Fibroblast of the conjunctiva (primary cell): ENCODE results near the gene MRPL38.

Experiments
- DNase-seq: peaks from one replicate; pipeline ENCODE4 v3.0.0-alpha.2; 2010; ENCODE audit warnings: low read depth

MRPL38 gene

GRCh38 chr17:75904749-75905521, at the start of gene MRPL38:
Gene MRPL38, minus strand, starts transcription at chr17:75904884. Its CDS starts 9 bp downstream, at chr17:75904875.
- DNase-seq: peak; percentile 93

- DNase-seq: no peak
Observed at GRCh38 chr17:75950855-75951554, 46.3 kb upstream of the MRPL38 start.

- DNase-seq: no peak
Observed at GRCh38 chr17:75950421-75950820, 45.7 kb upstream of the MRPL38 start.

GRCh38 chr17:75945211-75945610, 40.5 kb upstream of the MRPL38 start:
- DNase-seq: no peak

GRCh38 chr17:75943491-75943890, 38.8 kb upstream of the MRPL38 start:
- DNase-seq: no peak

- DNase-seq: no peak
Observed at GRCh38 chr17:75942473-75942872, 37.8 kb upstream of the MRPL38 start.

GRCh38 chr17:75941442-75941819, 36.7 kb upstream of the MRPL38 start:
- DNase-seq: no peak

GRCh38 chr17:75940727-75941441, 36.2 kb upstream of the MRPL38 start, which contains the start of gene FBF1:
Gene FBF1, minus strand, starts transcription at chr17:75941042. Its CDS starts 2,893 bp downstream, at chr17:75938149.
- DNase-seq: peak; percentile 89

- DNase-seq: no peak
Observed at GRCh38 chr17:75937652-75938051, 33.0 kb upstream of the MRPL38 start.

- DNase-seq: peak; percentile 17
Observed at GRCh38 chr17:75933808-75934207, 29.1 kb upstream of the MRPL38 start.

- DNase-seq: no peak
Observed at GRCh38 chr17:75932852-75933251, 28.2 kb upstream of the MRPL38 start.

- DNase-seq: no peak
Observed at GRCh38 chr17:75931062-75931461, 26.4 kb upstream of the MRPL38 start.

- no peak for DNase-seq
Observed at GRCh38 chr17:75927286-75927922, 22.7 kb upstream of the MRPL38 start.

- no peak for DNase-seq
Observed at GRCh38 chr17:75926456-75926855, 21.8 kb upstream of the MRPL38 start.

- no peak for DNase-seq
Observed at GRCh38 chr17:75925912-75926311, 21.2 kb upstream of the MRPL38 start.

GRCh38 chr17:75925103-75925502, 20.4 kb upstream of the MRPL38 start:
- DNase-seq: no peak

GRCh38 chr17:75922963-75923874, 18.5 kb upstream of the MRPL38 start:
- DNase-seq: no peak

GRCh38 chr17:75922173-75922961, 17.7 kb upstream of the MRPL38 start:
- no peak for DNase-seq

- no peak for DNase-seq
Observed at GRCh38 chr17:75921596-75921995, 16.9 kb upstream of the MRPL38 start.

GRCh38 chr17:75920045-75920560, 15.4 kb upstream of the MRPL38 start:
- DNase-seq: no peak
